NCI-H82 treated with DMSO at 0.1 percent for 48 hours (cell line): ENCODE measurements around the gene WHRN.

ENCODE experiments used
- DNase-seq: peaks from one replicate; lab custom pipeline; 2025; ENCODE audit not compliant: unreplicated experiment; lab: John Stamatoyannopoulos, UW

Gene WHRN

GRCh38 chr9:114450833-114451706 lies 54.2 kb downstream of the WHRN start:
- no peak for DNase-seq

- no peak for DNase-seq
Measured at GRCh38 chr9:114450181-114450580, 55.1 kb downstream of the WHRN start.

DNA sequence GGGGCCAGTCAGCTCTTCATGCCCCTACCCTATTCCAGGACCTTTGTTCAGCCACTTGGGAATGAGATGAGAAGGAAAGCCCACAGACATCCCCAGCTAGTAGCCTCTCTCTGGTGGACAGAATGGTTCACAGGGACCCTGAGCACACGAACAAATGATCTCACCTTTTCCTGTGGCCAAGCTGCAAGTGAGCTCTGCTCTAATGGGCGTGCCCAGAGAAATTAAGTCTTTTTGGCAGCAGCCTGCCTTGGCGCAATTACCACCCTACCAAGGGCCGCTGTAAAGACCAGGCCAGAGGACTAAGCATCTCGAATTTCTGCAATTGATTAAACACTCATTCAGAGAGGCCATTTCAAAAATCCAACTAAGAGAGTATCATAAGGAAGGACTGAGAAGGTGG lies 56.0 kb downstream of the WHRN start:
- no peak for DNase-seq

DNA sequence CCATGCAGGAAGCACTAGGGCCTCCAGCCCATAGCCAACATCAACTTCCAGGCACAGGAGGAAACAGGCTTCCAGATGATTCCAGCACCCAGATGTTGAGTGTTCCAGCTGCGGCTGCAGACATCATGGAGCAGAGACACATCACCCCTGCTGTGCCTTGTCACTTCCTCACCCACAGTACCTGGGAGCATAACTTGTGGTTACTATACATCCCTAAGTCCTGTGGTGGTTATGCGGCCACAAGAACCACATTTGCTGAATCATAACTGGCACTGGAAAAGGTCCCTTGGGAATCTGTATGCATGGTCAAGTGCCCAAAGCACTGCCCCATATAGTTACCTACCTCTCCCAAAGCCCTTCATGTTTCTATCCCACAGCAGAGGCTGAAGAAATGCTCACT lies 56.6 kb downstream of the WHRN start:
- DNase-seq: no peak

DNA sequence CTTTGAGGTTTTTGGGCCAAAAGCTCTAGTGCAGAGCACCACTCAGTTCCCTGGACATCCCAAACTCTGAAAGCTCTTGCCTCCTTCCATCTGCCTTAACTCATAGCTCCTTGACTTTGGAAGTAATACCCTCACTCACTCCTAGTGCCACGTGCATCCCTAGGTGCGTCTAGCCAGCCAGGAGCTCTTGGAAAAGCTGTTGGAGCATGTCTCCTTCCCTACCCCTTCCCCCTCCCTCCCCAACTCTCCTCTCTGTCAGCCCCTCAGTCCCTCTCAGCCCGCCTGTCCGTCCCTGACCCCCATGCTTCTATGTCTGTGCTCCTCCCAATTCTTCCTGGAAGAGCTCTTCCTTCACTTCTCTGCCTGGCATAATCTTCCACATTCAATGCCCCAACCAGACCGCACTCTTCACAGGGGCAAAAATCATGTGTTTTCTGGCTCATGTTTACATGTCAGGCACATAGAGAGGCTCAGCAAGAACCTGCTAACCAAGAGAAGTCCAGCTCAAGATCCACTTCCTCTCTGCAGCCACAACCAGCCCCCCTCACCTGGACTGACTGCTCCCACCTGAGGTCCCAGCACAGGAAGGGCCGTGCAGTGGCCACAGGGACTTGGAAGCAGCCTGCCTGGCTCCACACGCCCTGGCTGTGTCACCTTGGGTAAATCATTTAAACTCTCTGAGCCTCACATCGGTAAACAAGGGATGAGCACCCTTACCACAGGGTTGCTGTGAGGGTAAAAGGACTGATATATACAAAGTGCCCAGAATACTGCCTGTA lies 58.4 kb downstream of the WHRN start:
- DNase-seq: no peak

- no peak for DNase-seq
Measured at GRCh38 chr9:114446036-114446435, 59.2 kb downstream of the WHRN start.

GRCh38 chr9:114445616-114446015 lies 59.7 kb downstream of the WHRN start:
- DNase-seq: no peak

- DNase-seq: no peak
Measured at GRCh38 chr9:114442022-114442421, 63.3 kb downstream of the WHRN start.

GRCh38 chr9:114437401-114437893 lies 67.8 kb downstream of the WHRN start:
- no peak for DNase-seq

GRCh38 chr9:114434878-114435311 lies 70.4 kb downstream of the WHRN start:
- DNase-seq: peak; percentile 18

- DNase-seq: no peak
Measured at GRCh38 chr9:114433720-114434255, 71.5 kb downstream of the WHRN start.

- DNase-seq: no peak
Measured at GRCh38 chr9:114433086-114433485, 72.2 kb downstream of the WHRN start.

DNA sequence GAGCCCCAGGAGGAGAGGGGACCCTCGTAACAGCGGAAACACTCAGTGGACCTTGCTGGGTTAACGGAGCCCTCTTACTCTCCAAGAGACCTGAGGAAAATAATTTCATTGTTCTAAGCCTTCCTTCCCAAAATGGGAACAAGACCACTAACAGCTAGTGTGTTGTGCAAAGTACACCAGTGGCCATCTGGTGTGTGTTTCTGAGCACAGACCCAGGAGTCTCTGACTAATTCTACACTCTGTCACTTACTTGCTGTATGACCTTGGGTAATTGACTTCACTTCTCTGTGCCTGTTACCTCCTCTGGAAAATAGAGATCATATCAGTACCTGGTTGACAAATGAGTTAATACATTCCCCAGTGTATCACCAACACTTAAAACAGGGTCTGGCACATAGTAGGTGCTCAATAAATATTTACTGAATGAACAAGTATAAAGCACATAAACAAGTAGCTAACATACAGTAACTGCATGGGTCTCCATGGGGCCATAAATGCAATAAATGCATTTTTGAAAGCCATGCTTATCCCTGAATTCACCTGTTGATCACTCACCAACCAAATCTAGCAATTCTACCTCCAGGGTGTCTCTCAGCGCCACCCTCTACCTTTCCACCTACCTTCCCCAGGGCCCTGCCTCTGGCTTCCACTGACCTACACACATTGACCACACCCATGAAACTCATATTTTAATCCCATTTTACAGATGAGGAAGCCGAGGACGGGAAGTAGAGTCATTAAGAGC lies 72.8 kb downstream of the WHRN start:
- DNase-seq: no peak

DNA sequence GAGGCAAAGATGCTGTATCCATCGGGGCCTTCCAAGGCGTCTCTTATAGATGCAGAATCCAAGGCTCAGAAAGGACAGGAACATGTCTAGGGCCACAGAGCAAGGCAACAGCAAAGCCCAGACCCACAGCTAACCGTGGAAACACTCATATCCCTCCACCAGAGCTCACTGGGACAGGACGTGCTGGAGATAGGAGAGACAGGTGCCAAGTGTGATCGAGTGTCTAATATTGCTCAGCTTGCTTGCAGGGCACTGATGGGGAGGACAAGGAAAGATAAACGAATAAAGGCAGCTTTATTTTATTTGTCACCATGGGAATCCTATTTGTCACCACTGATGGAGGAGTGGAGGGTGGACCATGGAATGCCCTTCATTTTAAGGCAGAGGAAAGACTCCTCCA lies 73.5 kb downstream of the WHRN start:
- no peak for DNase-seq

DNA sequence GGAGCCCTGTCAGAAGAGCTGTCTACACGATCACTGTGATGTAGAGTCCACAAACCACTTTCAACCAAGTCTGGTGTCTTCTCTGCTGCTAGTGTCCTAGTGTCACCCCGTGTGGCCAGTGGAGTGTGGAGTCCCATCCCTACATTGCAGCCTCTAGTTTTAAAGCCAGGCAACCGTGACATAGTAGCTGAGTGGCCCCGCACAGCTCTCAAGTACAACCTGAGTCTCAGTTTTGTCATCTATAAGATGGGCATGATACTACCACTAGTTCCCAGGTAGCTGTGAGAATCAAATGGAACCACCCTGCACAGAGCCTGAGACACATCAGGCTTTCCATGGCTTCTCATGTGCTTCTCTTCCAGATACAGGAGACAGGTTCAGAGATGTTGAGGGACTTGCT lies 74.3 kb downstream of the WHRN start:
- DNase-seq: no peak

DNA sequence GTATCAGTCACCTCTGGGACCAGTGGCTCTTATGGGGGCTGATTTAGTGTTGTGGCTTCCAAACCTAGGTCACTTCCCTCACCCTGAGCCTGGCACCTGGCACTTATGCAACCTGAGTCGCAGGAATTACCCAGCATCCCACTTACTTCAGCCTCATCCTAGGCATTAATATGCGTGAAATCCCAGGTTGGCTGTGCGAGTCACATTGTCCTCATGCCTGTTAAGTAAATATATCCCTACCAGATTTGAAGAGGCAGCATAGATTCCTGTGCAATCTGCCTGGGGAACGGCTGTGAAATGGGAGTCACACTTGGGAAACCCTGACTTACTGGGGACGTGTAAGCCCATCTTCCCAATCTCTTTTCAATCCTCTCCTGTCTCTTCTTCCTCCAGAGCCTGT lies 74.8 kb downstream of the WHRN start:
- DNase-seq: no peak

DNA sequence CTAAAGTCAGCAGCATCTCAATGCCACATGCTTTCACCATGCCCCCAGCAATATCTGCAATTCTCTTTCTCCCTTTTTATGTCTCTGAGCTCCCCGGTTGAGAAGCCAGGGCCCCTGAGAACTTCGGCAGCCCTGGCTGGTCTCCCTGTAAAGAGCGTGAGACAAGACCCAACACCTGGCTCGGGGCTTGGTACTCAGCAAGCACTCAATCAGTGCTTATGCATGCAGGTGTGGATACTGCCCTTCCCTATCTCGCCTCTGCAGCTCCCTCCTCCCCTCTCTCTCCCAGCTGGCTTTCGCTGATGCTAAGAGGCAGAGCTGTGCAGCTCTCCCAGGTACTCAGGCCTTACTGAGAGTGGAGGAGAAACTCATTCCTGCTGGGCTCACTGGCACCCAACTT lies 75.8 kb downstream of the WHRN start:
- DNase-seq: no peak

DNA sequence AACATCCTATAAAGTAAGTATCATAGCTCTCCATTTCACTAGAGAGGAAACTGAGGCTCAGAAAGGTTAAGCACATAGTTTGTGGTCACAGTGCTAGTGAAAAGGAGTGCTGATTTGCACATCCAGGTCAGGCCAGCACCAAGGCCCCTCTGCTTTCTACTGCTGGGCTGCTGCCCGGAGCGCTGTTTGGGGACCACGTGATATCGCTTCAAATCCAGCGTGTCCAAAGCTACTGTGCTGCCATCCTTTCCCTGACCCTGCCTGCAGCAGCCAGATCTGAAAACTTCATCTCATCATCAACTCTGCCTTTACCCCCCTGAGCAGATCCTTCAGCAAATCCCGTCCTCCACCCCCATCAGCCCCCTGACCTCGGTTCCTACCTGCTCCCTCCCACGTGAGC lies 76.8 kb downstream of the WHRN start:
- DNase-seq: no peak

DNA sequence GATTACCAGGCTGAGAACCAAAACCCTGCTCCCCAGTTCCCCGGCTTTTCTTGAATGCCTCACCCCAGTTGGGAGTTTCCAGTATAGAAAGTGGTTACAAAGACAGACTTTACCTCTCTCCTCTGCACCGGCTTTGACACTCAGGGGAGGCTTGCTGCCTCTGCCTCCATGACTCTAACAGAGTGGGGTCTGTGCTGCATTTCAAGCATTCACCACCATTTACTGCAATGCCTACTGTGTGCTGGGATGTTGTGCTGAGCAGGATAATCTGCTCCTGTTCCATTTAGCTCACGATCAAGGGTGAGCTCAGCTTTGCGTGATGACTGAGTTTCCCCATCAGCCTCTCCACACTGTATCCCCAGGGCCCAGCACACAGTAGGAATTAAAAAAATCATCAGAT lies 77.6 kb downstream of the WHRN start:
- DNase-seq: no peak

DNA sequence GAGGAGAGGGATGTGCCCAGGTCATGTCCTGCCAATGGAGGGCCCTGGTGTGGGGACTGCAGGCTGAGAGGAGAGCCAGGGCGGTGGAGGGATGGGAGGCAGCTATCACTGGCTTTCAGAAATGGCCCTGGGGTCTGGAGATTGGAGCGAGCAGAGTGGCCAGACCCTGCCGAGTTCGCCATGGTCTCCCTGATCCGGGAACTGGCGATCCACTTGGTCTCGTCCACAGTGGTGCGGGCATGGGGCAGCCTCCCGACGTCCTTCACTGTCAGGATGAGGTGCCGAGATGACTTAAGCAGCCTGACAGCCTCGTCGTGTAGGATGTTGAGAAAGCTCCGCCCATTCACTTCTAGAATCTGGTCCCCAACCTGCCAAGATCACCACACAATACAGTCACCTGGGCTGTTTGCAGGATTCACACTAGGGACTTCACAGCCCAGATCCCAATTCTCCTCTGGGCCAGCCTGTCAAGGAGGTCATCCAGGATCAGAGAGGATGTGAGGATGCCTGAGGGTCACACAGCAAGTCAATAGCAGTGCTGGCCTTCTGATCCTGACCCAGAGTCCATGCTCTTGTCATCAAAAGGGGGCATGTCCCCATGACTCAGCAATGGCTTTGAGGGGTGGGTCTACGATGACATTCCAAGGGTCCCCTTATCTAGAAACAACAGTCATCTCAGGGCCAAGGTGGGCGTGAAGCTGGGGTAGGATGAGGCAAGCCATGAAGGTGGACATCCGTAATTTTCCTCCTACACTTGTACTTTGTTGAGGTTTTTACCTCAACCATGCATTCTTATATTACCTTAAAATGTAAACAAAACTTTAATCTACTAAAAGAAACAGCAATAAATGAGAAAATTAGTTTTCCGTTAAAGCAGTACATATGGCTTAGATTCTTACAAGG lies 79.0 kb downstream of the WHRN start:
- DNase-seq: no peak
